Stimulated activated CD4-positive, alpha-beta T cell treated with anti-CD3 and anti-CD28 coated beads, TNF-alpha, amount 100 ng/mL, for 4 hours (primary cell): Measurements from ENCODE around the gene PRMT9.
A peak's percentile ranks its signal among the peaks of the same experiment; 100 is the strongest.

ENCODE experiments used
- DNase-seq, 3 experiments: peaks; one replicate each; pipeline ENCODE4 v3.0.0-alpha.2; 2020; ENCODE audit warnings: low read depth in 3 of 3

The PRMT9 gene

DNA sequence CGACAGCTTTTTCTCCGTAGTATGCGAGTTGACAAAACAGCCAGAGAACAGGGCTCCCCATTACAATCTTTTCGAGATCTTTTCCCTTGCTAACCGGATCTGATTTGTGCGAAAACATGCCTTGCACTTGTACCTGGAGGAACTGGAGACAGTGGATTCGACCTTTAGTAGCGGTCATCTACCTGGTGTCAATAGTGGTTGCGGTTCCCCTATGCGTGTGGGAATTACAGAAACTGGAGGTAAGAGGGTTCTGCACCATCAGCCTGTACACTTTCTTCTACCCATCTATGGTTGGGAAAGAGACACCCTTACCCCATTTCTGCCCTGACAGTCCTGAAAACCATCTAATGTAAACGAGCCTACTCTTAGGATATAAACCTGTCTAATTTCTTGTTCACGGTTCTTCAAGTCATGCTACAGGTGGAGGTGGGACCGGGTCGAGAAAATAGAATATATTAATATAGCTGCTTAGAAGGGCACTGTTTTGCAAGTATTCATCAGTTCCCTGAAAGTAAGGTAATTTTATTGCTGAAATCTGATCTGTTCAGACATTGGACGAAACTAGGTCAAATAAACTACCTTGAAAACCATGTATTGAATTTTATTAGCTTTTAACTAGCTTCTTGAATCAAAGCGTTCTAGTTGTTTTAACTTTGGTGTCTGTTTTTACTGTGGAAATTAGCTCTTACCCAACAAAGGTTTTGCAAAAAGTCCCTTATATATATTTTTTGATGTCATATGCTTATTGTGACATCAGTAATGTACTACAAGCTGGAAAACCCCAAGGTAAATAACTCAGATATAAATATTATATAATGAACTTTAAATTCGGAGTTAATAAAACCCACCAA is 65.9 kb downstream of the PRMT9 start:
- DNase-seq: no peak

DNA sequence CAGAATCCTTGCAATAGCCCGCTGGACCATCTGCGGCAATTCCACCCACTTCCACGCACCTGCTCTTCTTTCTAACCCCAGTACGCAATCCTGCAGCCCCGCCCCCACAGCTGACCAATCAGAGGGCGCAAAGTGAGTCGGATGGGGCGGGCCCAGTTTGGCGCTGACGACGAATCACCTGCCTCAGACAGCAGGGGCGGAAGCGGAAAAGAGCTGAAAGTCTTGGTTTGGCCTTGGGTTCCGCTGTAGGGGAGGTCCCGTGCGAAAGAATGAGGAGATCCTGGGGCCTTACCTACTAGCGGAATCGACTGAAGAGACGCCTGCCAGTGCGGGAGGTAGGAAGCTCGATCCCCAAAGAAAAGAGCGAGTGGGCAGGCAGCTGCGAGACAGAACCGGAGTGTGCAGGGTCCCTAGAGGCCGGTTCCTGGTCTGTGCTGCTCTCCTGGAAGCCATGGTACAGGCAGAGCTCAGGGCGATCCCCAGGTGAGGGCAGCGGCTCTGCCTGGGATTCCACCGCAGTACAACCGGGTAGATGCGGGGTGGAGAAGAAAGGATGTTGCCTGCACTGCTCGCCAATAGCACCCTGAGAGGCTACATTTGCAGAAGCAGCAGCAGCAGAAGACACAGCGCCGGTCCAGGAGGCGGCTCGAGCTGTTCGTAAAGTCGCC is 66.7 kb downstream of the PRMT9 start, which contains the start of gene TMEM184C:
TMEM184C (plus strand) TSS at position 225 of the 668 bp plus-strand sequence. CDS start 560 bp downstream, outside the sequence.
- peak; percentile 97 to 98 (median 98) for DNase-seq

DNA sequence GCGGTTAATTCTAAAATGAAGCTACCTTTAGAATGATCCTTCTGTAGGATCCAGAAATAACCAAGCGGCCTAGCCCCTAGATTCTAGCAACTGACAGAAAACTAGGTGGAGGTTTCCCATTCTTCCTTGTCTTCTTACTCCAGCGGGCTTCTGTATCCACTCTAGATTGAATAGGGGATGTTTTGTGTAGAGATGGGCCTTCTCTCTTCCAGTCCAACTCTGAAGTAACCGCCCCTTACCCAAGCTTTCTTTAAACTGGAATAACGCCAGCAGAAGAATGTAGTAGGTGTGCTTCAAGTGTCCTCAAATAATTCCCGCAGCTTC is 67.2 kb downstream of the PRMT9 start:
- no peak for DNase-seq

DNA sequence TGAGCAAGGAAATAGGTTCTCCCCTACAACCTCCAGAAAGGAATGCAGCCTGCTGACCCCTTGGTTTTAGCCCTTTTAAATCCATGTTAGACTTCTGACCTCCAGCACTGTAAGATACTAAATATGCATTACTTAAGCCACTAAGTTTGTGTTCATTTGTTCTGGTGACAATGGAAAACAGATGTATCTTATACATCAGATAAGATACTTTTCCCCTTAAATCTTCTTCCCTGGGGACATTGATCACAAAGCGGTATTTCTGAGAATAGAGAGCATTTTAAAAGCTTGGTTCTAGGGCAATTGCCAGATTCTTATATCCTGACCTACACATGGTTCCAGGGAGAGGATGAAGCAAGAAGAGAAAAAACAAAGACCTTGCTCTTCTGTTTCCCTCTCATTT is 73.3 kb downstream of the PRMT9 start:
- DNase-seq: no peak

DNA sequence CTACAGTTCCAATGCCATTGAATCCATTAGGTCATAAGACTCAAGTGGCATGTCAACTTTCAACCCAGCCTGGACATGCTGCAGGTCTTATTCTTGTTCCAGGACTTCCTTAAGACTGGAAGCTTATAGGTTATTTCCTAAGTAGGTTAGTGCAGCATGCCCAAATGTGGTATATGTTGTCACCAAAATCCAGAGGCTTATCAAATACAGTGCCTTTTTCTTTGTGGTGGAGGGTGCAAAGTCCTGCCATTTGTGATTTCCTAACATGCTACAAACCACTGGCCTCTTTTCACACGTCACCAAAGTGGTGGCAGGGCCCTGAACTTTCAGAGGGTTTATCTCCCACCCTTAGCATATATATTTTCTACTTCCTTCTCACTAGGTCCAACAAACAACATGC is 76.5 kb downstream of the PRMT9 start:
- no peak for DNase-seq

DNA sequence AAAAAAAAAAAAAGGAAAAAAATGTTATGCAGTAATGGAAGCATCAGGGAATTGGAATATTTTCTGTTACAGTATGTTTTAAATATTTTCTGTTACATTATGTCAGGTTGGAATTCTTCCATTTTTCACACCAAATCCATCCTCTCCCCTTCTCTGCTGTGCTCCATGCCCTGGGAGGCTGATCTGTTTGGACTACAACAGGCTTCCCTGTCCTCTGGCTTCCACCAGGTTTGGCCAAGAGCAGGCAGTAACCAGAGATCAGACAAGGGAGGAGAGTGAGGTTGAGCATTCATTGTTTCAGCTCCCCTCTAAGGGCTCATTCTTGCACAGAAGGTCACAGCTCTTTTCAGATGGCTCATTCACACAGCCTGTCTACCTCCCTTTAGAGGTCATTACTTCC is 78.5 kb downstream of the PRMT9 start:
- DNase-seq: no peak

DNA sequence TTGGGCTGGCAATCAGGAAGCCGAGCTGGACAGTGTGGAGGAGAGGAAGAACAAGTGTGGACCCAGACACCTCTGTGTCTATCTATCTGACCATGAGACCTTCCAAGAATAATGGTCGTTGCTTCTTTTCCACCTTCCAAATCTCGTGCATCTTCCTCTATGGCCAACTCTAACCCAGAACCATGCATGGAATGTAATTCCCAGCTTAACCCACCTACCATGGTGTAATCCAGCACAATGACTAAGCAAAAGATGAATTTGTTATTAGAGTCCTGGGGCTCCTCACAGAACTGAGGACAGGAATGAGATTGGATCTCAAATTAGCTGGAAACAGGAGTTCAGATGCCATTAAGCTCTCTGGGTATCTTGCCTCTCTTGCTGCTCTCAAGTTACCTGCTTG is 84.2 kb downstream of the PRMT9 start:
- no peak for DNase-seq

DNA sequence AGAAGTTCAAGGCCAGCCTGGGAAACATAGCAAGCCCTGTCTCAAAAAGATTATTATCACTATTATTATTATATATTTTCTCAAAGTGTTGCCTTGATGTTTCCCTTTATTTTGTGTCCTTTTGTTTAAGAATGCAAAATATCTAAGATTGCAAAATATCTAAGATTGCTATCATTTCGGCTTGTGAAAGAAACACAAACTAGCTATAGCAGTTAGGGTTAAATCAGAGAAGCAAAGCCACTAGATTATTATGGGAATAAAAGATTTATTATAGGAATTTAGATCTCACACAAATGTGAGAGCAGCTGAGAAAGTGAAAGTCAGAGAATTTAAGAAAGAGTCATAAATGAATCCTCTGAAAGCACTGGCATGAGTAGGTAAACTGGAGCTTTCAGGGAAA is 84.8 kb downstream of the PRMT9 start:
- no peak for DNase-seq

DNA sequence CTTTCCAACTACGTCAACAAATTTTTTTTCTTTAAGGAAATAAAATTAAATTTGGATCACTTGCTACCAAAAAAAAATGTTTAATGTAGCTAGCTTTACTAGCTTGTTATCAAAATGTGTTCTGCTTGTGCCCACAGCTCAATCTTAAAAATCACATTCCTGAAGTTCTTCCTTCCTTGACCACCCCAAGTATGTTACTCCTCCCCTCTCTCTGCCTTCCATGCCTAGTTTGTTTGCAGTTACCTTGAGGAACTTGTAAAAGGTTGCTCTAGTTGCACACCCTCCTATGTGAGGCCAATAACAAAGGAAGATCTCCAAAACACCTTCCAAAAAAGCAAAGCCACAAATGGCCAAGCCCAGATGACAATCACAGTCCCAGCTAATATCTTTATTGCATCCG is 86.4 kb downstream of the PRMT9 start:
- DNase-seq: no peak

DNA sequence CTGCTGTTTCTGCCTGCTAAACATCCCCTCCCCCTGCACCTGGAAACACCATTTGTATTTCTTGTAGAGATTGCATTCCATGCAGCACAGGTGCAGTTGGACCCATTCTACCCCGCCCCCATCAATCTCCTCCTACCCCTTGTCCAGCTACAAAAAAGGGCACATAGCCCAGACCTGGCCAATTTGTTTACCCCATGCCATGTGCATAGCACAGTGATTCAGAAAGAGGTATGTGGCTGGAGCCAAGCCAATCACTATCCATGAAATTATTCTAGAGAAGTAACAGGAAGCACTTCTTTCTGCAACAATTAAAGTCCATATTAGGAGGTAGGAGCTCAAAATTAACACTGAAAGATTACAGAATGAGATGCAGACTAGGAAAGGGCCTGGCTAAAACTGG is 87.0 kb downstream of the PRMT9 start:
- DNase-seq: no peak

DNA sequence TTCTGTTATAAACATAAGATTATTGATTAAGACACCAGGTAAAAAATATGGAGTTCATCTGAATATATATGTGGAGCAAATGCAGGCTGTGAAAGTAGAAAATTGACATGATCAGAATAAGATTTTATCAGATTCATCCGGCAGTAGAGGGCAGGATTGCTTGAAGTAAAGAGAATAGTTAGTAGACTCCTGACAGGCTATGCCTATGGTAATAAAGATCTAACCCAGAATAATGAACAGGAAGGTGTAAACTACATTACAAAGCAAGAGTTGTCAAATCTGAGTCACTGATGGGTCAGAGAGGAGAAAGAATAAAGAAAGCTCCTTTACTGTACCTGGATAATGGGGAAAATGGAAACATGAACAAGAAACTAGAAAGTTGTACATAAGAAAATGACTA is 87.6 kb downstream of the PRMT9 start:
- DNase-seq: no peak

DNA sequence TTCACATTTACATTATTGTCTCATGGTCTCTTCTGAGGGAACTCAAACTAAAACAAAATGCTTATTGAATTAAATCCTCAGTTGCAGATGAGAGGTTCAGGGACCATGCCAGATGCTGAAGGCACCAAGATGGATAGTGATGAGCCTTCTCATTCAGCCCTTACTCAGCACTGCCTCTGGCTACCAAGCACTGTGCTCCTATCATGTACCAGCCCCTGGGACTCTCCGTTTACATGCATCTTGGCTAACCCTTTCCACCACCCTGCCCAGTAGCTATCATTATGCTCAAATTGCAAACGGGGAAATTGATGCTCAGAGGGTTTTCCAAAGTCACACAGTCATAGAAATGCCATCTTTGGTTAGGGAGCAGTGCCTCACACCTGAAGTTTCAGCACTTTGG is 89.4 kb downstream of the PRMT9 start:
- DNase-seq: no peak

DNA sequence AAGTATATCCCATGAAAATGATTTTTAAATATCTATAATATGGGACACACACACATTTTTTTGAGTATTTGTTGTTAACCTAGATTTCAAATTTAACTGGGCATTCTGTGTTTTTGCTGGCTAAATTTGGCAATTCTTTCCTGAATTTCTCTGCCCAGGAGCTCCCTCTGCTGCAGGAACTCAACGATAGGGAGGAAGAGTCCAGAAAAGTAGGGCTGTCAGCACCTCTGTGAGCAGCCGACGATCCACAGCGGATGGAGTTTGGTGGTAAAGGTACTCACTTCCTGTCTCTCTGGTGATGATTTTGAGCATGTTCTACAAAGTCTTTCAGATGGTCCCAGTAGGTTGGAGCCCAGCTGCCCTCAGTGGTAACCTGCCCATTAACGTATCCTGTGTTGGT is 89.9 kb downstream of the PRMT9 start:
- DNase-seq: no peak

DNA sequence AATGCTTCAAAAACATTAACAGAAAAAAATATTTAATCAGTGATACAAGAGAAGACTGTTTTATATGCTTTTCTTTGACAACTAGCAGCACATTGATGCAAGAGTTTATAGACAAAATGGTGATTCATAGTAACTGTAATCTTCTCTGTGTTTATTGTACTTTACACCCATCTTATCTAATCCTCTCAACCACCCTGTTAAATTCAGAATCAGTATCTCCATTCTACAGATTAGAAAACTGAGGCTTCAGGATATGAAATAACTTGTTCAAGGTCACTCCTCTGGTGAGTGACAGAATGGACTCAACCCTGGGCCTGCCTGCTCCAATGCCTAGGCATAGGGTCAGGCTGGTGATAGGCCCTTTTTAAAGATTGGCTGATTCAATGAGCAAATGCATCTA is 92.9 kb downstream of the PRMT9 start:
- no peak for DNase-seq

DNA sequence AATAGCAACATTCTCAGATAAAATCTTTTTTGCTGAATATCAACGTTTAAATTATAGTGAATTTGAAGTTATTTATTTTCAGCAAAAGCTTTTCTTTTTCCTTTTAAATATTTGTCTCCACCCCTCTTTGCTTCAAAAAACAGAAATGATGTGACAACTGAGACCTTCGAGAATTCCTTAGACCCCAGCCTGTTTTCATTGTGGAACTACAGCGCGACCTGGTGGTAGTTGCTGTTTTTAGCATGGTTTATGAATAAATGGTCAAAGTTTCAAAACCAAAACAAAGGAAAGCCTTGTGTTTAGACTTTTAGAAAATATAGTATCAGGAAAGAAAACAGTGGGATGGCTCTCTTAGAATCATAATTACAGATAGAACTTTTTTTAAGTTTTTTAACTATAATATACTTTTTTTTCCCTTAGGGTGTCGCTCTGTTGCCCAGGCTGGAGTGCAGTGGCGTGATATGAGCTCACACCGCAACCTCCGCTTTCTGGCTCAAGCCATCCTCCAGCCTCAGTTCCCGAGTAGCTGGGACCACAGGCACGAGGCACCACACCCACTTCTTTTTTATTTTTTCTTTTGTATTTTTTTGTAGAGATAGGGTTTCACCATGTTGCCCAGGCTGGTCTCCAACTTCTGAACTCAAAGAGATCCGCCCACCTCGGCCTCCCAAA is 93.6 kb downstream of the PRMT9 start:
- DNase-seq: peak in 1 of 3 experiments; percentile 2

DNA sequence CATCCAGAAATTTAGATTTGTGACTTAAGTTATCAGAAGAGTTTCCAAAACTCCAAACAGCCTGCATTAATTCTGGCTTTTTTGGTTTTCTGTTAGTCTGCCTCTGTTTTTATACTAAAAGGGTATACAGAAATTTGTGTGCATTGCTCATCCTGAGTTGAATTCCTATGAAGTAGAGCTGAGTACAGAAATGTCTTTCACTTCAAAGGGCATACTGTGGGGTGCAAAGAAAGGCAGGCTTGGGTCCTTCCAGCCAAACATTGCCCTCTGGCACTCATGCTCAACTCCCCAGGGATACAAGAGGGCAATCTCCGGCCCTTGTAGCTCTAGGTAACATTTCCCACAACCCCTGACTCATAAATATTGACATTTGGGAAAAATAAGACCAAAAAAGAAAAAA is 94.4 kb downstream of the PRMT9 start:
- DNase-seq: no peak
